Cardiac muscle cell (in vitro differentiated cells and primary cell): ENCODE data around the gene CELF2. TPM values are rescaled to one million over a fixed set of nuclear protein-coding genes. Genes with fewer than 3 reads are reported as not detected.

Experiments used
- DNase-seq, 2 donors: peaks; one replicate each; pipeline versions ENCODE4 v3.0.0 to v3.0.0-alpha.2; 2010 to 2017; ENCODE audit warnings: low read depth in 1 of 2, low spot score in 1 of 2
- H3K27ac ChIP-seq: fragments of 200-600 bp; sonication (generic); 2 replicates; pipeline ENCODE4 v1.5.1; 2016
- H3K27me3 ChIP-seq: fragments of 200-600 bp; sonication (generic); 2 replicates; pipeline ENCODE4 v1.6.0; 2016; ENCODE audit warnings: control low read depth
- H3K36me3 ChIP-seq: fragments of 200-600 bp; sonication (generic); 2 replicates; pipeline ENCODE4 v1.5.1; 2016; ENCODE audit warnings: control low read depth
- H3K4me1 ChIP-seq: fragments of 200-600 bp; sonication (generic); 2 replicates; pipeline ENCODE4 v1.8.1; 2017; ENCODE audit warnings: low read depth, mild to moderate bottlenecking, mixed run types
- H3K4me3 ChIP-seq: fragments of 200-600 bp; sonication (generic); 2 replicates; pipeline ENCODE4 v1.5.1; 2016; ENCODE audit warnings: mild to moderate bottlenecking
- H3K9me3 ChIP-seq: fragments of 200-600 bp; sonication (generic); 2 replicates; pipeline ENCODE4 v1.5.1; 2017; ENCODE audit warnings: low read depth, mild to moderate bottlenecking, control low read depth
- polyA plus RNA-seq: library from polyadenylated mRNA; unstranded; fragments of >200 nt; fragmentation: Nextera tagmentation; extraction: Ambion mirVana; gene quantifications from 2 replicates; pipeline ENCODE4 v1.2.1, GENCODE V29; 2016
- total RNA-seq: library from RNA; depleted of rRNA; stranded (reverse); fragments of >200 nt; gene quantifications from 2 replicates; pipeline ENCODE4 v1.2.3, GENCODE V29; 2016
- TF ChIP-seq, protein P1 (sequence below): IDR thresholded peaks from 2 replicates; pipeline ENCODE4 v1.5.1; 2012; ENCODE audit warnings: low read depth, mild to moderate bottlenecking, low read length

CELF2 gene
- total and polyA plus RNA-seq, 2 experiments from 2014 or later: 66.9 to 82.7 TPM

DNA sequence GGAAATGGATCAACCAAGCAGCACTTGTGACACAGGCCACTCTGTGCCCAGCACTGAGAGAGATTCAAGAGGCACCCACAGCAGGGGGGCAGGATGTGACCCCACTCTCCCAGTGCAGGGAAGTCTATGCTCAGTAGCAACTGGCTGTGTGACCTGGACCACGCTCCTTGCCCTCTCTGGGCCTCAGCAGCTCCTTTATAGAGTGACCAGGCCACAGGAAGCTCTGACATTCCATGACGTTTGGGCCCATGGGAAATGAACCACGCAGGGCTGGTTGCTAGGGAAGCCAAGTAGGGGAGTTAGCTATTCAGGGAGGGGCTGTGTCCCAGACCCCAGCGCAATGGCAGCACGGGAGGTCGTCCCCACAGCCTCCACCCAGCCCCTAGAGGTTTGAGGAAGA lies 361.2 kb downstream of the CELF2 start:
- Histone ChIP-seq H3K9me3 (no peaks in the 10 kb centered on the region), H3K27ac (no peak overlapping the region), H3K36me3 (no peaks in the 10 kb centered on the region), H3K4me3 (no peak overlapping the region), H3K4me1 (no peaks in the 10 kb centered on the region), H3K27me3 (no peaks in the 10 kb centered on the region)
- TF ChIP-seq, protein P1, sequence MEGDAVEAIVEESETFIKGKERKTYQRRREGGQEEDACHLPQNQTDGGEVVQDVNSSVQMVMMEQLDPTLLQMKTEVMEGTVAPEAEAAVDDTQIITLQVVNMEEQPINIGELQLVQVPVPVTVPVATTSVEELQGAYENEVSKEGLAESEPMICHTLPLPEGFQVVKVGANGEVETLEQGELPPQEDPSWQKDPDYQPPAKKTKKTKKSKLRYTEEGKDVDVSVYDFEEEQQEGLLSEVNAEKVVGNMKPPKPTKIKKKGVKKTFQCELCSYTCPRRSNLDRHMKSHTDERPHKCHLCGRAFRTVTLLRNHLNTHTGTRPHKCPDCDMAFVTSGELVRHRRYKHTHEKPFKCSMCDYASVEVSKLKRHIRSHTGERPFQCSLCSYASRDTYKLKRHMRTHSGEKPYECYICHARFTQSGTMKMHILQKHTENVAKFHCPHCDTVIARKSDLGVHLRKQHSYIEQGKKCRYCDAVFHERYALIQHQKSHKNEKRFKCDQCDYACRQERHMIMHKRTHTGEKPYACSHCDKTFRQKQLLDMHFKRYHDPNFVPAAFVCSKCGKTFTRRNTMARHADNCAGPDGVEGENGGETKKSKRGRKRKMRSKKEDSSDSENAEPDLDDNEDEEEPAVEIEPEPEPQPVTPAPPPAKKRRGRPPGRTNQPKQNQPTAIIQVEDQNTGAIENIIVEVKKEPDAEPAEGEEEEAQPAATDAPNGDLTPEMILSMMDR: no peak
- no peak for DNase-seq

DNA sequence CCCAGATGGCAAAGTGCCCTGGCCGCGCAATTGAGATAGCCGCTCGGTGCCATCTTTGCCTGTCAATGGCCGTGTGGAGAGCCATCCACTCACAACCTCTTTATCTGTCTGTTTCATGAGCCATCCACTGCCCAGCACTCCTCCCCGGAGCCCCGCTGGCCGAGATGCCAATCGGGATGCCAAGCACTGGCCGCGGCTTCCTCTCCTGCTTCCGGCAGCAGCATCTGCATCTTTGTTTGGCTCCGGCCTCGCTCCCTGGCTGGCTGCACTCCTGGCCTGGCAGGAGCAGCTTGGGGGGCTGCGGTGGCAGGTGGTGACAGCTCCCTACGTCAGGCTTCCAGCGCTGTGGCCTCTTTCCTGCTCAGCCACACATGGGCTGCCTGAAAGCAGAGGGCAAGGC lies 362.1 kb downstream of the CELF2 start:
- H3K27ac ChIP-seq: no peak overlapping the region
- DNase-seq: no peak
- H3K4me3 ChIP-seq: no peak overlapping the region
- no peaks in the 10 kb centered on the region for H3K9me3 ChIP-seq
- no peaks in the 10 kb centered on the region for H3K27me3 ChIP-seq
- no peaks in the 10 kb centered on the region for H3K4me1 ChIP-seq
- no peaks in the 10 kb centered on the region for H3K36me3 ChIP-seq
- TF ChIP-seq, protein P1: no peak

DNA sequence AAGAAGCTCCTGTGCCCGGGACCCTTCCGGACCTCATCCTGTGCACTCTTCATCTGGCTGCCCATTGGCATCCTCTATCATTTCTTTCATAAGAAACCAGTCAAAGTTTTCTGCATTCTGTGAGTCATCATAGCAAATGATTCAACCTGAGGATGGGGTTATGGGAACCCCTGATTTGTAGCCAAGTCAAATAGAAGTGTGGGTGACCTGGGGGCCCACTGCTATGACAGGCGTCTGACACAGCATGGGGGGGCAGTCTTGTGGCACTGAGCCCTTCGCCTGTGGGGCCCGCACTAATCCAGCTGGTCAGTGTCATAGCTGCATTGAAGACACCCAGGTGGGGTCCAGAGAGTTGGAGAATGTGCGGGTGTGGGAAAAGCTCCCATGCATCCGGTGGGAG lies 363.4 kb downstream of the CELF2 start:
- H3K9me3 ChIP-seq: no peaks in the 10 kb centered on the region
- no peaks in the 10 kb centered on the region for H3K4me1 ChIP-seq
- no peak for DNase-seq
- no peak overlapping the region for H3K4me3 ChIP-seq
- no peak overlapping the region for H3K27ac ChIP-seq
- TF ChIP-seq, protein P1: no peak
- no peaks in the 10 kb centered on the region for H3K27me3 ChIP-seq
- H3K36me3 ChIP-seq: no peaks in the 10 kb centered on the region

DNA sequence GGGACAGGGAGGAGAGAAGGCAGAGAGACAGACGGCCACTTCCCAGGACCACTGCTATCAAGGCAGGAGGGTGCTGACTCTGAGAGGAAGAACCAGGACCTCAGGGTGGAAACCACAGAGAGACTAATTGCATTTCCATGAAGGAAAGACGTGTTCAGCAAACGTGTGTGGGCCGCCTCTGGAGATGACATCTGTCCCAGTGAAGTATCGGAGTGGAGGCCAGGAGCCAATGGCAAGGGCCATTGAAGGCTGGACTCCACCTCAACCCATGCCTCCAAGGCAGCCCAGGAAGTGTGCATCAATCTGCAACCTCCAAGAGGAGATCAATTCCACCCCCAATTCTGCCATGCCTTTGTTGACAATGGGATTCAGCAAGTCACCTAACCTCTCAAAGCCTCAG lies 363.8 kb downstream of the CELF2 start:
- Histone ChIP-seq H3K27ac (no peak overlapping the region), H3K36me3 (no peaks in the 10 kb centered on the region), H3K4me3 (no peak overlapping the region), H3K27me3 (no peaks in the 10 kb centered on the region), H3K9me3 (no peaks in the 10 kb centered on the region), H3K4me1 (no peaks in the 10 kb centered on the region)
- DNase-seq: no peak
- TF ChIP-seq, protein P1: no peak

DNA sequence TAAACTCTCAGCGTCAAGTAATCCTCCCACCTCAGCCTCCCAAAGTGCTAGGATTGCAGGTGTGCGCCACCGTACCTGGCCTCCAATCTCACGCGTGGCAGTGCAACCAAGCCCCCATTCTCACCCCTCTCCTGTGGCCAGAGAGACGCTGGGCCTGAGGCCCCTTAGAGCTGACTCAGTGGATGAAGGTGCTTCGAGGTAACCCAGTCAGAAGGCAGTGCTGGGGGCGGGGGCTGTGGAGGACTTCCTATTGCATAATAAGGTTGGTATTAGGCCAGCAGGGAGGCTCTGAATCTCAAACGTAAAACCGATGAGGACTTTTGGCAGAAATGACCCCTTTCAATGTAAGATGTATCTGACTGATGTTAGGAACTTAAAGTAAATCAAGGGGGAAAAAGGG lies 364.5 kb downstream of the CELF2 start:
- no peak overlapping the region for H3K4me3 ChIP-seq
- TF ChIP-seq, protein P1: no peak
- no peak overlapping the region for H3K27ac ChIP-seq
- H3K9me3 ChIP-seq: no peaks in the 10 kb centered on the region
- H3K27me3 ChIP-seq: no peaks in the 10 kb centered on the region
- no peaks in the 10 kb centered on the region for H3K36me3 ChIP-seq
- H3K4me1 ChIP-seq: no peaks in the 10 kb centered on the region
- DNase-seq: no peak

DNA sequence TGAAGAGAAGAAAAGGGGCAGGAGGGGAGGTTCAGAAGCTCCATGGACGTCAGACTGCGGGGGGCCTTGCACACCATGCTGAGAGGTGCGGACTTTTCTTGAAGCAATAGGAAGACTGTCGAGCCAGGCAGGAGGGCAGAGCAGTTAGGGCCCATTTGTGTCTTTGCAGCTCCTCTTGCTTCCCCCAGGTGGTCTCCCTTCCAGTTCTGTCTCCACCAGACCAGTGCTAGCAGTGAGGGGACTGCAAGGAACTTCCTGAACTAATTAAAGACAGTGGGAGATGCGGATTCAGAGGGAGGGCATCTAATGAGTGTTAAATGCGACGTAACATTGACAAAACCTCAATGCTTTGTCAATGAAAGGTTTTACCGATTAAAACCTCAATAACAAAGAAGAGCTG lies 368.4 kb downstream of the CELF2 start:
- H3K4me3 ChIP-seq: no peak overlapping the region
- no peaks in the 10 kb centered on the region for H3K9me3 ChIP-seq
- no peaks in the 10 kb centered on the region for H3K36me3 ChIP-seq
- TF ChIP-seq, protein P1: no peak
- no peaks in the 10 kb centered on the region for H3K4me1 ChIP-seq
- H3K27ac ChIP-seq: no peak overlapping the region
- no peak for DNase-seq
- H3K27me3 ChIP-seq: no peaks in the 10 kb centered on the region
